ENCODE results near the gene ERCC1.

Gene ERCC1

DNA sequence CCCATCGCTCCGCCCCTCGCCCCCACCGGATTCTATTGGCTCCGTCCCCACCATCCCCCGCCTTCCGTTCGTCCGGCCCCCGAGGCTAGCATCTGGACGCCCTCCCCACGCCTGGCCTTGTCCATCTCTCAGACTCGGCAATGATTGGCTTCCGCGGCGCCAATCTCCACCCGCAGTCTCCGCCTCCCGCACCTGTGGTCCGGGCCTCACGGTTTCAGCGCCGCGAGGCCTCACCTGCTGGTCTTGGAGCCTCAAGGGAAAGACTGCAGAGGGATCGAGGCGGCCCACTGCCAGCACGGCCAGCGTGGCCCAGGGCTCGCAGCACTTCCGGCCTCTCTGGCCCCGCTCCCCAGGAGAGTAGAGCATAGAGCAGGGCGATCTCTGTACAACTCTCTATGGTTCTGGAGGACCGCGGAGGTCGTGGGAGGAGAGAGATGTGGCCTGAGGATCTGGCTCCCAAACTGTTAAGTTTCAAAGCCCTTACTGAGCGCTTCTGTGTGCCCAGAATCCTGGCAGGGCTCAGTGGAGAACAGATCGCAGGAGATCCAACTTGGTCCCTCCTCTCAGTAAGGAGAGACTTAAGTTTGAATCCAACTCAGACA lies at the start of gene ERCC1:
TSS of gene ERCC1 (minus strand) at position 329 of the 602 bp plus-strand sequence. CDS start 543 bp downstream, outside the sequence.
- DNase-seq: peak; percentile 97

DNA sequence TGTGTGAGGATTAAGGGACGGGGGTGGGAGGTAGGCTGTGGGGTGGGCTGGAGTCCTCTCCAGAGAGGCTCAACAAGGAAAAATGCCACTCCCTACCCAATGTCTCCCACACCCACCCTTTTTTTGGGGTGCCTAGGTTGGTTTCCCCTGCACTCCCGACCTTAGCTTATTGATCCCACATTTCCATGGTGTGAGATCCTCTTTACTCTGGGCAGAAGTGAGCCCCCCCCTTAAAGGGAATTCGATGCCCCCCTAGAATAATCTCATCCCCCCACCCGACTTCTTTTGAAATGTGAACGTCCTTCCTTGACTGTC lies 49.6 kb upstream of the ERCC1 start:
- DNase-seq: no peak

DNA sequence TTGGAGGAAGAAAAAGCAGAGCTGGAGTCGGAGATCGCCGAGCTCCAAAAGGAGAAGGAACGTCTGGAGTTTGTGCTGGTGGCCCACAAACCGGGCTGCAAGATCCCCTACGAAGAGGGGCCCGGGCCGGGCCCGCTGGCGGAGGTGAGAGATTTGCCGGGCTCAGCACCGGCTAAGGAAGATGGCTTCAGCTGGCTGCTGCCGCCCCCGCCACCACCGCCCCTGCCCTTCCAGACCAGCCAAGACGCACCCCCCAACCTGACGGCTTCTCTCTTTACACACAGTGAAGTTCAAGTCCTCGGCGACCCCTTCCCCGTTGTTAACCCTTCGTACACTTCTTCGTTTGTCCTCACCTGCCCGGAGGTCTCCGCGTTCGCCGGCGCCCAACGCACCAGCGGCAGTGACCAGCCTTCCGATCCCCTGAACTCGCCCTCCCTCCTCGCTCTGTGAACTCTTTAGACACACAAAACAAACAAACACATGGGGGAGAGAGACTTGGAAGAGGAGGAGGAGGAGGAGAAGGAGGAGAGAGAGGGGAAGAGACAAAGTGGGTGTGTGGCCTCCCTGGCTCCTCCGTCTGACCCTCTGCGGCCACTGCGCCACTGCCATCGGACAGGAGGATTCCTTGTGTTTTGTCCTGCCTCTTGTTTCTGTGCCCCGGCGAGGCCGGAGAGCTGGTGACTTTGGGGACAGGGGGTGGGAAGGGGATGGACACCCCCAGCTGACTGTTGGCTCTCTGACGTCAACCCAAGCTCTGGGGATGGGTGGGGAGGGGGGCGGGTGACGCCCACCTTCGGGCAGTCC lies 49.0 kb upstream of the ERCC1 start:
- no peak for DNase-seq

DNA sequence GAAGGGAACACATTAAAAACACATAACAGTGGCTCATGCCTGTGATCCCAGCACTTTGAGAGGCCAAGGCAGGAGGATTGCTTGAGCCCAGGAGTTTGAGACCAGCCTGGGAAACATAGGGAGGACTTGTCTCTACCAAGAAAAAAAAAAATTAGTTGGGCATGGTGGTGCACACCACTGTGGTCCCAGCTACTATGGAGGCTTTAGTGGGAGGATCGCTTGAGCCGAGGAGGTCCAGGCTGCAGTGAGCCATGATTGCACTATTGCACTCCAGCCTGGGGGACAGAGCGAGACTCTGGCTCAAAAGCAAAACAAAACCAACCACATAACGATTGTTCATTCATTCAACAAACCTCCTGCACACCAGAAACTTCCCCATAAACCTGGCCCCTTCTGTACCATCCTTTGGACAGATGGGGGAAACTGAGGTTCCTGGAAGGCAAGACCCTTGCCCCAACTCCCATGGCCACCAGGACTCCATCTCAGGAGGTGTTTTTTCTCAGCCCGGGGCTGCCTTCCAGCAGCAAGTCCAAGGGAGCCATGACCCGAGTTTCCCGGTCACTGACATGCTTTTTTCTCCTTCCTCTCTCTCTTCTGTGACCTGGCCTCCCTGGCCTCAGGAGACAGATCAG lies 48.3 kb upstream of the ERCC1 start:
- DNase-seq: no peak

DNA sequence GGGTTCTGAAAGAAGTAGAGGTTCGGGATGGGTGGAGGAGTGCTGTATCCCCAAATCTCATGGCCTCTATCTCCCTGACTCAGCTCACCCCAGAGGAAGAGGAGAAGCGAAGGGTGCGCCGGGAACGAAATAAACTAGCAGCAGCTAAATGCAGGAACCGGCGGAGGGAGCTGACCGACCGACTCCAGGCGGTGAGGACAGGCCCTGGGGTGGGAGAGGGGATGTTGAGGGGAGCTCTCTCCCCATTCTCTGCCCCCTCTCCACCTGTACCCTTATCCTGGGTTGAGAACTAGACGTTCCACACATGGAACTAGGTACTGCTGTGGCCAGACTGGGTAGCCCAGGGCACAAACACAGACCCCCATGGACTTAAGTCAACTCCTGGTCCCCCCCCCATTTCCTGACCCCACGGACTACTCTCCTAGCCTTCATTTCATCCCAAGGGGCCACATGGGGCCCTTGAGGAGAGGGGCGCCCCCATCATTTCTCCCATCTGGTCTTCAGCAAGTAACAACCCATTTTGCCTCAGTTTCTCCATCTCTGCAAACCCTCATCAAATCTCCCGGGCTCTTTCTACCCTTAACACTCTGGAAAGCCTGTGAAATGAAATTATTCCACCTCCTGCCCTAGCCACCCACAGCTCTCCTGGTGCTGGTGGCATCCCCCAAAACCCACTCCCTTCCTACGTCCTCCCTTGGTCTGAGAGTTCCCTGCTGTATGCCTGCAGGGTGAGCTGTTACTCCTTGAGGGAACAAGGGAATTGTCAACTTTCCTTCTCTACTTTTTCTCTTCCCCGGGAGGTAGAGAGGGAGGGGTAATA lies 47.6 kb upstream of the ERCC1 start:
- DNase-seq: no peak

DNA sequence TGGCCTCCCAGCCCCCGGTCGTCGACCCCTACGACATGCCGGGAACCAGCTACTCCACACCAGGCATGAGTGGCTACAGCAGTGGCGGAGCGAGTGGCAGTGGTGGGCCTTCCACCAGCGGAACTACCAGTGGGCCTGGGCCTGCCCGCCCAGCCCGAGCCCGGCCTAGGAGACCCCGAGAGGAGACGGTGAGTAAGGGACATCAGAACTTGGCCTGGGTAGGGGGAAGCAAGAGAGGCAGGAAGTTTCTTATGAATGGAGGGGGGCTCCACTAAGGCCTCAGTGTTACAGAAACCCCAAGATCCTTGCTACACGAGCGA lies 47.0 kb upstream of the ERCC1 start:
- no peak for DNase-seq

DNA sequence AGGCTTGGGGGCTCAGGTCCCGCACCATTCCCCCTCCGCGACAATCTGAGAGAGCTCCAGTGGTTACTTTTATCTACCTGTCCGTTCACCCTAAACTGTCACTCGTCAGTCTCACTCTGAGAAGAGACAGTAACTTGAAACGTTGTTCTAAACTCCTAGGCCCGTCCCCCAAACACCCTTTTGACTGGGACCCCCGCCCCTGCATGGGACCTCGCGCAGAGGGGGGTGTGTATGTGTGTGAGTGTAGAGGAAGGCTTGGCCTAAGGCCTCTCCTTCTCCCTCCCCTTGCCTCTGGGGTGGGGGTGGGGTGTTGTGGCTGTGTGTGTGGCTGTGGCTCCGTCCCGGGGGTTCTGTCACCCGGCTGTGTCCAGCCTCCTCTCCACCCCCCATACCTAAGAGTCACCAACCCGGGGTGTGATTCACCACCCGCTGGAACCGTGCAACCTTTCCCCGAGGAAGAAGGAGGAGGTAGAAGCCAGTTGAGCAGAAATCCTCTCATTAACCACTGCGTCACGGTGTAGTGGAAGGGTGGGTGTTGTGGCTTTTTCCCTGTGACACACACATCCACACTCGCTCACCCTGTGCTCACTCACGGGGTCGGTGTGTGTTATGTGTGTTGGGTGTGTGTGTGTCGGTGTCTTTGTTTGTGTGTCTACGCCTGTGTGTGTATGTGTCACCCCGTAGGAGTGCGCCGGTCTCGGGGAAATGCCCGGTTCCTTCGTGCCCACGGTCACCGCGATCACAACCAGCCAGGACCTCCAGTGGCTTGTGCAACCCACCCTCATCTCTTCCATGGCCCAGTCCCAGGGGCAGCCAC lies 46.4 kb upstream of the ERCC1 start:
- no peak for DNase-seq

DNA sequence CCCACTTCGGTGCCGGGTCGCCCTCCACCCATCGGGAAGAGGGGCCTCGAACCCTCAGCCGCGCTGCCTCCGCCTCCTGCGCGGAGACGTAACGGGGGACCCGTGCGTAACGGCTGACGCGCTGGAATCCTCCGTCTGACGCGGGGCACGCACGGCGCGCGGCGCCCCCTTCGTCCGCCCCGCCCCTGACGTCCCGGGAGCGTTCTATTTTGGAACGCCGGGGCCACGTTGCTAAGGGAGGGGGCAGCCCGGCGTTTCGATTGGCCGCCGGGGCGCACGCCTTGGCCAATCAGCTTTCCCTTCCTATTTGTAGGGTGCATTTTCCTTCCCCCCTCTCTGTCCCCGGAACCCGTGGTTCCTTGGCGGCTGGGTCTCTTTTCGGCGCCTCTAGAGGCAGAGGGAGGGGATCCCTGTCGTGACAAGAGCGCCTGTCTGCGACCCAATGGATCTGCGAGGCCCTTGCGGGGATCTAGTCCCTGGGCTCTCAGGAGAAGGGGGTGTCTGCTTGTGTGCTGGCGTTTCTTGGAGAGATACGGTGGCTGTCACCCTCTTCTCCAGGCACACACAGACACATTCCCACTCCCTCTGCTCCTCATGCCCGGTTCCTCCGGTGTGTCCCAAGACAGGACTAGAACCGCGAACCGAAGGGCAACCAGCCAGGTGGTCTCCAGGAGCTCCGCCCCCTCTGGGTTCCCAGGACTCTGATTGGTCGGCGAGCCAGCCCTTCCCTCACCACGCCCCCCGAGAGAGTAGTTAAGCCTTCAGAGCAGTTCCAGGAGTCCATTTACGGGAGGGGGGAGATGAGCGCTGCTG lies 45.6 kb upstream of the ERCC1 start:
- peak; percentile 85 for DNase-seq

DNA sequence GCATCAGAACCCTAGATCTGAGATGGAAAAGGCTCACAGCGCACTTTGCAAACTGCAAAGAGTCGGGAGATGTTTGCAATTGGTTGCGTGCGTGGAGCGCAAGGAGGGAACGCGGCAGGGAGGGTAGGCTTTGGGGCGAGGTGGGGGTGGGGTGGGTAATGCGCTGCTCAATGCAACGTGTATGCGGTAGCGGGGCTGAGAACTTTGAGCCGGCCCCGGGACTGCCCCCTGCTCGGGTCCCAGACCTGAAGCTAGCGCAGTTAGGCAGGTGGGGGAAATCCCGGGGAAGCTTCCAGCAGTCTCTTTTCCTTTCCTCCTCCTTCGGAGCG lies 45.0 kb upstream of the ERCC1 start:
- no peak for DNase-seq

DNA sequence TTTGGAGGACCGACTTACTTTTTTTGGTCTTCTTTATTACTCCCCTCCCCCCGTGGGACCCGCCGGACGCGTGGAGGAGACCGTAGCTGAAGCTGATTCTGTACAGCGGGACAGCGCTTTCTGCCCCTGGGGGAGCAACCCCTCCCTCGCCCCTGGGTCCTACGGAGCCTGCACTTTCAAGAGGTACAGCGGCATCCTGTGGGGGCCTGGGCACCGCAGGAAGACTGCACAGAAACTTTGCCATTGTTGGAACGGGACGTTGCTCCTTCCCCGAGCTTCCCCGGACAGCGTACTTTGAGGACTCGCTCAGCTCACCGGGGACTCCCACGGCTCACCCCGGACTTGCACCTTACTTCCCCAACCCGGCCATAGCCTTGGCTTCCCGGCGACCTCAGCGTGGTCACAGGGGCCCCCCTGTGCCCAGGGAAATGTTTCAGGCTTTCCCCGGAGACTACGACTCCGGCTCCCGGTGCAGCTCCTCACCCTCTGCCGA lies 44.5 kb upstream of the ERCC1 start:
- DNase-seq: no peak

DNA sequence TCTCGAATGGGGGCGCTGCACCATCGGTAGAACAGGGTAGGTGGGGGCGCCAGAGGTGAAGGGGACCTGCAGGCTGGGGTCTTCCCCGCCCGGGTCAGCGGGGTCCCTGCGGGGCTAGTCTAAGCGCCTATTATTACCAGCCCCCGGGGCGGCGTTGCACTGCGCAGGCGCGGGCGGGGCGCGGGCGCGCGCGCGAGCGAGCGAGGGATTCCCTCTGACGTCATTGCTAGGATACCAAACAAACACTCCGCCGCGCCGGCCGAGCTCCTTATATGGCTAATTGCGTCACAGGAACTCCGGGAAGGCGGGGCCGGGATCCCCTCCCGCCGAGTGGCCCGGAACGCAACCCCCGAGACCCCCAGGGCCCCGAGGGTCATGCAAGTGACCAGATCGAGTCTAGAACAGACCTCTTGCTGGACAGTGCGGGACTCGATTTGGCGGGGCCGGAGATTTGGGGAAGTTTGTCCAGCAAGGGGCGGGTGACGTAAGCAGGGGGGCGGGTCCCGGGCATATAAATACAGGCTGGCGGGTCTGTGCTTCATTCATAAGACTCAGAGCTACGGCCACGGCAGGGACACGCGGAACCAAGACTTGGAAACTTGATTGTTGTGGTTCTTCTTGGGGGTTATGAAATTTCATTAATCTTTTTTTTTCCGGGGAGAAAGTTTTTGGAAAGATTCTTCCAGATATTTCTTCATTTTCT lies 43.9 kb upstream of the ERCC1 start, which contains the start of gene FOSB:
TSS of gene FOSB (plus strand) at position 541 of the 703 bp plus-strand sequence. CDS start 591 bp downstream, outside the sequence.
- DNase-seq: peak; percentile 91

DNA sequence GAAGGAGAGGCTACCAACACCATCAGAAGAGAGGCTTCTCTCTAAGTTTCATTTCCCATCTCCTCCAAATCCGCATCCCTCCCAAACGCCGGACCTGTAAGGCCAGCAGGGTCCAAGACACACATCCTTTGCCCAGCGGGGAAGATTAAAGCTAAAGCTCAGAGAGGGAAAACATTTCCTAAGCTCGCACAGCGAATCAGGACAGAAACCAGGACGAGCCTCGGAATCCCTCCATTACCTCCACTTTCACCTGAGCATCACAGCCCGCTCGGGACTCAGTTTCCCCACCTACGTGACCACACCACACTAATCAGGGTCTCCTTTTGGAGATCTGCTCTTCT lies 43.4 kb upstream of the ERCC1 start:
- no peak for DNase-seq

DNA sequence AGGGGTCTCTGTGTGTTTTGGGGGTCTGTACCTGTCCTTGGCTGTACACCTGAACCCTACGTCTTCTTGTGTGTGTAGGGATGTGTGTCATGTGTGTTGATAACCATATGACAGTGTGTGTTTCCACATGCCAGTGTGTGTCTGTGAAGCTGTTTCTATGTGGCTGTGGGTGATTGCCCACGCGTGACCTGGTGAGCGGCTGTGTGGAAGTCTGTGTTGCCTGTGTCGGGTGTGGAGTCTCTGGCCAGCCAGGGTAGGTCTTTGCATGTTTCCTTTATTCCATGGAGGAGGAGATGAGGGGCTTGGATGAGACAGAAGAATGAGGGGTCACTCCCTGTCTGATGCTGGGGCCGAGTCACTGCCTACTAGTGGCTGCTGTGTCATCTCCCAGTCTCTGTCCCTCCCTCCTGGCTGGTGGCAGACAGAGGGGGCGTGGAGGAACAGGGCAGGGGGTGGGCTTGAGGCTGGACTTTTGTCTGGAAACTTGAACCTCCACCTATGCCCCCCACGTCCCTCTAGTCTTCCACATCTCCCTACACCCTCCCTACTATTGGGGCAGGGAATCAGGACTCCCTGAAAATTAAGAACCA lies 41.2 kb upstream of the ERCC1 start:
- no peak for DNase-seq

DNA sequence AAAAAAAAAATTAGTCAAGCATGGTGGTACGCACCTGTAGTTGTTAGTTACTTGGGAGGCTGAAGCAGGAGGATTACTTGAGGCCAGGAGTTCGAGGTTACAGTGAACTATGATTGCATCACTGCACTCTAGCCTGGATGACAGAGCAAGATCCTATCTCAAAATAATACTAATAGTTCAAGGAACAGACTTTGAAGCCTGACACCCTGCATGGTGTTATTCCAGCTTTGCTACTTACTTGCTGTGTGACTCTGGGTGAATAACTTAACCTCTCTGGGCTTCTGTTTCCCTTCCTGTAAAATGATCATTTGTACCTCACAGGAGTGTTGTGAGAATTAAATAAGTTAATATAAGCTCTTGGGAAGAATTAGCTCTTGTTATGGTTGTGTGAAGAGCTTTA lies 40.6 kb upstream of the ERCC1 start:
- DNase-seq: no peak

DNA sequence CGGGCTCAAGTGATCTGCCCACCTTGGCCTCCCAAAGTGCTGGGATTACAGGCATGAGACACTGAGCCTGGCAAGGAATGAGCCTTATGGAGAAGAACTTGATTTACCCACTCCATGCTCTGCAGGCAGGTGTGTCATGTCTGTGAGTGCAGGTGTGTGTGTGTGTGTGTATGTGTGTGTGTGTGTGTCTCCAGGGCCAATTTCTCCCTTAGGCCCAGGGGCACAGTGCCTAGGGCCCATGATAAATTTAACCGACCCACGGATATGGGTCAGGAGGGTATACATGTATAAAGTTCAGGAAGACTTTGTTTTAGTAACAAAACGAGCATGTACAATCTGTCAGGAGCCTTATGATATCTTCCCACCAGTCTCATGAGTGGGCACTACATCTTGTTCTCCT lies 39.5 kb upstream of the ERCC1 start:
- DNase-seq: no peak

DNA sequence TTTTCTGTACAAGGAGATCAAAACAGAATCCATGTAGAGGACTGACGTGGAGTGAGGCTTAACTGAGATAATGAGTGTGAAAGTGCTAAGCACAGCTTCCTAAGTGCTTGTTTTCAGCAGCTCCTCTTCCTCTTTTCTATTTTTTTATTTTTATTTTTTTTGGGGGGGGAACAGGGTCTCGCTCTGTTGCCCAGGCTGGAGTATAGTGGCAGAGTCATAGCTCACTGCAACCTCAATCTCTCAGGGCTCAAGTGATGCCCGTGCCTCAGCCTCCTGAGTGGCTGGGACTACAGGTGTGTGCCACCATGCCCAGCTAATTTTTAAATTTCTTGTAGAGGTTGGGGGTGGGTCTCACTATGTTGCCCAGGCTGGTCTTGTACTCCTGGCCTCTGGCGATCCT lies 38.5 kb upstream of the ERCC1 start:
- no peak for DNase-seq

DNA sequence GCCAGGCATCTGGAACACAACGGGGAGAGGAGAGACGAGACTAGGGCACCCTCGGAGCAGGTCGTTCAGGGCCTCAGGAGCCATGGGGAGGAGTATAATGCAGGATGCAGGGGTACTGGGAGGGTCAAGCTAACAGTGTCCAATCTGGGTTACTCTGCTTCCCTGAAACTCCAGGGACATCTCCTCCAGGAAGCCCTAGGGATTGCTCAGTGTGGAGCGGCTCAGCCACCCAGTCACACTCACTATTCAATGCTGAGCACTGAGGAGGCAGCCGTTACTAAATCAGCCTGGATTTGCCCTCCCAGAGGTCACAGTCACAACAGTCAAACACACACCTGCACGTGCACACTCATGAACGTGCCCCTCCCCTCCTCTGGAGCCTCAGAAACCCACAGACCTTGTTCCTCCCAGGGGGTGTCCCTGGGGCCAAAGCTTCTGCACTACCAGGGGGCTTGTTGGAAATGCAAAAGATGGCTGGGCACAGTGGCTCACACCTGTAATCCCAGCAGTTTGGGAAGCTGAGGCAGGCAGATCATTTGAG lies 37.2 kb upstream of the ERCC1 start:
- no peak for DNase-seq

DNA sequence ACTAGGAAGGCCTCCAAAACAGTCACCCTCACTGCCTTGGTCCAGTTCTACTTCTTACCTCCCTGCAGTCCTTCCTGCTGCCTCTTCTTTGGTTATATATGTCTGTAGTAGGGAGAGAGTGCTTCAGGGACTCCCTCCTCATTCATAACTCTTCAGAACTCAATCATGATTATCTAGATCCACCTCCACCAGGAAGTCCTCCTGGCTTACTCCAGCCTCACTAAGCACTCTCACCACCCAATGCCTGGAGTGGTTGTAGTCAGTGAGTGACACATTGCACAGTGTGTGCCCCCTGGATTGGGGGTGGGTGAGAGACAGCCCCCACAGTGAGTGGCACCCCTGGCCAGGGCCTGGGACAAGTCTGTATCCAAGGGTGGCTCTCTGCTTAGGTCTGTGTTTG lies 34.1 kb upstream of the ERCC1 start:
- no peak for DNase-seq

DNA sequence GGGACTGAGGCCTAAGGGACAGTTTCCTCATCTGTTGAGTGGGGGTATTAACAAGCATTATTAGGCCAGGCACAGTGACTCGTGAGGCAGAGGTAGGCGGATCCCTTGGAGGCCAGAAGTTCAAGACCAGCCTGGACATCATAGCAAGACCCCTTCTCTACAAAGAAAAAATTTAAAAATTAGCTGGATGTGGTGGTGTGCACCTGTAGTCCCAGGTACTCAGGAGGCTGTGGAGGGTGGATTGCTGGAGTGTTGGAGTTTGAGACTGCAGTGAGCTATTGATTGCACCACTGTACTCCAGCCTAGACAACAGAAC lies 32.7 kb upstream of the ERCC1 start:
- DNase-seq: no peak

DNA sequence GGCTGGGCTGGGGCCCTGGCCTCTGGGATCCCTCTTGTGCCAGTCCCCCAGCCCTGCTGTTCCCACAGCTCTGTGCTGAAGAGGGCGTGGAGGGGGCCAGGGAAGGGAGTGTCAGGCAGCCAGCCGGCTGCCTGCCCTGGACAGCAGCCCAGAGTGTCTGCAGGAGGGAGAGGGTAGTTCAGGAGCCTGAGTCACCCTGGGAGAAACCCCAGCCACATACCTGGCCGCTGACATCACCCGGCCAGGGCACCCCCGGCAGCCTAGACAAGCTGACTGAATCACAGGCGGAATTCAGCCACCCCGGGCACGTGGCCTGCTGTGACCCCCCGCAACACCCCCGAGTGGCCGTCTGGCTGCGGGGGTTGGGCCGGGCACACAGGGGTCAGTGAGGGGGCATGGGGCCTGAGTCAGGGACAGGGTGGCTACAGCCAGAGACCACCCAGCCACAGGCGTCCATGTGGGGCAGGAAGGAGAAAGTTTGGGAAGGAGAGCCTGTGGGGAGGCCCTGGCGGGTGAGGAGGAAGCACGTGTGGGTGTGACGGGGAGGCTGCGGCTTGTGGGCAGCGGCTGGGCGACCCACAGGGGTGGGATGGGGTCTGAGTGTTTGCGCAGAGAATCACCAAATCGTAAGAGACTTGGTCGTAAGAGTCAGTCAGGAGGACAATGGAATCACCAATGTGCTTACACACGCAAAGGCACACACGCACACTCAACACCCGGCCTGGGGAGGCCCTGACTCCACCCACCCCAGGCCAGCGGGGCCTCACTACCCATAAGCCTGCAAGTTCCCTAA lies 32.2 kb upstream of the ERCC1 start:
- peak; percentile 86 for DNase-seq
